ENCODE data around the gene ACSS1.

ACSS1 gene

GRCh38 chr20:25071734-25072133 is 13.8 kb upstream of the ACSS1 start (continued):
- TF ChIP-seq, protein P1, sequence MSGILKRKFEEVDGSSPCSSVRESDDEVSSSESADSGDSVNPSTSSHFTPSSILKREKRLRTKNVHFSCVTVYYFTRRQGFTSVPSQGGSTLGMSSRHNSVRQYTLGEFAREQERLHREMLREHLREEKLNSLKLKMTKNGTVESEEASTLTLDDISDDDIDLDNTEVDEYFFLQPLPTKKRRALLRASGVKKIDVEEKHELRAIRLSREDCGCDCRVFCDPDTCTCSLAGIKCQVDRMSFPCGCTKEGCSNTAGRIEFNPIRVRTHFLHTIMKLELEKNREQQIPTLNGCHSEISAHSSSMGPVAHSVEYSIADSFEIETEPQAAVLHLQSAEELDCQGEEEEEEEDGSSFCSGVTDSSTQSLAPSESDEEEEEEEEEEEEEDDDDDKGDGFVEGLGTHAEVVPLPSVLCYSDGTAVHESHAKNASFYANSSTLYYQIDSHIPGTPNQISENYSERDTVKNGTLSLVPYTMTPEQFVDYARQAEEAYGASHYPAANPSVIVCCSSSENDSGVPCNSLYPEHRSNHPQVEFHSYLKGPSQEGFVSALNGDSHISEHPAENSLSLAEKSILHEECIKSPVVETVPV (CRISPR knock-in tag; IDR thresholded peaks at IDR 0.05) = no peak
- no peak for TF ChIP-seq ZNF70 (CRISPR knock-in tag; IDR thresholded peaks at IDR 0.05)
- TF ChIP-seq ZC3H10 (CRISPR knock-in tag; IDR thresholded peaks at IDR 0.05) = no peak
- TF ChIP-seq ZFP30 (CRISPR knock-in tag; IDR thresholded peaks at IDR 0.05) = no peak
- no peak for TF ChIP-seq TOX (CRISPR knock-in tag; IDR thresholded peaks at IDR 0.05; ENCODE audit: borderline replicate concordance)
- no peak for TF ChIP-seq CSDC2 (CRISPR knock-in tag; IDR thresholded peaks at IDR 0.05)

GRCh38 chr20:25070821-25071473 is 13.0 kb upstream of the ACSS1 start:
- TF ChIP-seq RARB (CRISPR knock-in tag; IDR thresholded peaks at IDR 0.05) (no peak), TCF4 (CRISPR knock-in tag; IDR thresholded peaks at IDR 0.05; ENCODE audit: borderline replicate concordance) (no peak), TOX (CRISPR knock-in tag; IDR thresholded peaks at IDR 0.05; ENCODE audit: borderline replicate concordance) (no peak), OSR1 (CRISPR knock-in tag; IDR thresholded peaks at IDR 0.05) (no peak)
- TF ChIP-seq, protein P2, sequence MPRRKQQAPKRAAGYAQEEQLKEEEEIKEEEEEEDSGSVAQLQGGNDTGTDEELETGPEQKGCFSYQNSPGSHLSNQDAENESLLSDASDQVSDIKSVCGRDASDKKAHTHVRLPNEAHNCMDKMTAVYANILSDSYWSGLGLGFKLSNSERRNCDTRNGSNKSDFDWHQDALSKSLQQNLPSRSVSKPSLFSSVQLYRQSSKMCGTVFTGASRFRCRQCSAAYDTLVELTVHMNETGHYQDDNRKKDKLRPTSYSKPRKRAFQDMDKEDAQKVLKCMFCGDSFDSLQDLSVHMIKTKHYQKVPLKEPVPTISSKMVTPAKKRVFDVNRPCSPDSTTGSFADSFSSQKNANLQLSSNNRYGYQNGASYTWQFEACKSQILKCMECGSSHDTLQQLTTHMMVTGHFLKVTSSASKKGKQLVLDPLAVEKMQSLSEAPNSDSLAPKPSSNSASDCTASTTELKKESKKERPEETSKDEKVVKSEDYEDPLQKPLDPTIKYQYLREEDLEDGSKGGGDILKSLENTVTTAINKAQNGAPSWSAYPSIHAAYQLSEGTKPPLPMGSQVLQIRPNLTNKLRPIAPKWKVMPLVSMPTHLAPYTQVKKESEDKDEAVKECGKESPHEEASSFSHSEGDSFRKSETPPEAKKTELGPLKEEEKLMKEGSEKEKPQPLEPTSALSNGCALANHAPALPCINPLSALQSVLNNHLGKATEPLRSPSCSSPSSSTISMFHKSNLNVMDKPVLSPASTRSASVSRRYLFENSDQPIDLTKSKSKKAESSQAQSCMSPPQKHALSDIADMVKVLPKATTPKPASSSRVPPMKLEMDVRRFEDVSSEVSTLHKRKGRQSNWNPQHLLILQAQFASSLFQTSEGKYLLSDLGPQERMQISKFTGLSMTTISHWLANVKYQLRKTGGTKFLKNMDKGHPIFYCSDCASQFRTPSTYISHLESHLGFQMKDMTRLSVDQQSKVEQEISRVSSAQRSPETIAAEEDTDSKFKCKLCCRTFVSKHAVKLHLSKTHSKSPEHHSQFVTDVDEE (CRISPR knock-in tag; IDR thresholded peaks at IDR 0.05) = no peak
- no peak for ATAC-seq

- TF ChIP-seq CSDC2 (CRISPR knock-in tag; IDR thresholded peaks at IDR 0.05) = no peak
- TF ChIP-seq BACH2 (CRISPR knock-in tag; IDR thresholded peaks at IDR 0.05; ENCODE audit: borderline replicate concordance) = no peak
- no peak for TF ChIP-seq ZNF70 (CRISPR knock-in tag; IDR thresholded peaks at IDR 0.05)
- TF ChIP-seq ZNF565 (CRISPR knock-in tag; conservative IDR thresholded peaks at IDR 0.05; ENCODE audit: low read depth) = no peak
- no peak for TF ChIP-seq PPARA (CRISPR knock-in tag; IDR thresholded peaks at IDR 0.05; ENCODE audit: borderline replicate concordance)
- TF ChIP-seq, protein P3, sequence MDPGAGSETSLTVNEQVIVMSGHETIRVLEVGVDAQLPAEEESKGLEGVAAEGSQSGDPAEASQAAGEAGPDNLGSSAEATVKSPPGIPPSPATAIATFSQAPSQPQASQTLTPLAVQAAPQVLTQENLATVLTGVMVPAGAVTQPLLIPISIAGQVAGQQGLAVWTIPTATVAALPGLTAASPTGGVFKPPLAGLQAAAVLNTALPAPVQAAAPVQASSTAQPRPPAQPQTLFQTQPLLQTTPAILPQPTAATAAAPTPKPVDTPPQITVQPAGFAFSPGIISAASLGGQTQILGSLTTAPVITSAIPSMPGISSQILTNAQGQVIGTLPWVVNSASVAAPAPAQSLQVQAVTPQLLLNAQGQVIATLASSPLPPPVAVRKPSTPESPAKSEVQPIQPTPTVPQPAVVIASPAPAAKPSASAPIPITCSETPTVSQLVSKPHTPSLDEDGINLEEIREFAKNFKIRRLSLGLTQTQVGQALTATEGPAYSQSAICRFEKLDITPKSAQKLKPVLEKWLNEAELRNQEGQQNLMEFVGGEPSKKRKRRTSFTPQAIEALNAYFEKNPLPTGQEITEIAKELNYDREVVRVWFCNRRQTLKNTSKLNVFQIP (CRISPR knock-in tag; IDR thresholded peaks at IDR 0.05; ENCODE audit: borderline replicate concordance, low read depth) = no peak
- TF ChIP-seq OSR1 (CRISPR knock-in tag; IDR thresholded peaks at IDR 0.05) = no peak
- TF ChIP-seq SNAI2 (CRISPR knock-in tag; IDR thresholded peaks at IDR 0.05) = no peak
- TF ChIP-seq TOX (CRISPR knock-in tag; IDR thresholded peaks at IDR 0.05; ENCODE audit: borderline replicate concordance) = no peak
- TF ChIP-seq, protein P4, sequence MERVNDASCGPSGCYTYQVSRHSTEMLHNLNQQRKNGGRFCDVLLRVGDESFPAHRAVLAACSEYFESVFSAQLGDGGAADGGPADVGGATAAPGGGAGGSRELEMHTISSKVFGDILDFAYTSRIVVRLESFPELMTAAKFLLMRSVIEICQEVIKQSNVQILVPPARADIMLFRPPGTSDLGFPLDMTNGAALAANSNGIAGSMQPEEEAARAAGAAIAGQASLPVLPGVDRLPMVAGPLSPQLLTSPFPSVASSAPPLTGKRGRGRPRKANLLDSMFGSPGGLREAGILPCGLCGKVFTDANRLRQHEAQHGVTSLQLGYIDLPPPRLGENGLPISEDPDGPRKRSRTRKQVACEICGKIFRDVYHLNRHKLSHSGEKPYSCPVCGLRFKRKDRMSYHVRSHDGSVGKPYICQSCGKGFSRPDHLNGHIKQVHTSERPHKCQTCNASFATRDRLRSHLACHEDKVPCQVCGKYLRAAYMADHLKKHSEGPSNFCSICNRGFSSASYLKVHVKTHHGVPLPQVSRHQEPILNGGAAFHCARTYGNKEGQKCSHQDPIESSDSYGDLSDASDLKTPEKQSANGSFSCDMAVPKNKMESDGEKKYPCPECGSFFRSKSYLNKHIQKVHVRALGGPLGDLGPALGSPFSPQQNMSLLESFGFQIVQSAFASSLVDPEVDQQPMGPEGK (CRISPR knock-in tag; IDR thresholded peaks at IDR 0.05; ENCODE audit: borderline replicate concordance) = no peak
- TF ChIP-seq ISL1 (CRISPR knock-in tag; IDR thresholded peaks at IDR 0.05) = no peak
- TF ChIP-seq, protein P5, sequence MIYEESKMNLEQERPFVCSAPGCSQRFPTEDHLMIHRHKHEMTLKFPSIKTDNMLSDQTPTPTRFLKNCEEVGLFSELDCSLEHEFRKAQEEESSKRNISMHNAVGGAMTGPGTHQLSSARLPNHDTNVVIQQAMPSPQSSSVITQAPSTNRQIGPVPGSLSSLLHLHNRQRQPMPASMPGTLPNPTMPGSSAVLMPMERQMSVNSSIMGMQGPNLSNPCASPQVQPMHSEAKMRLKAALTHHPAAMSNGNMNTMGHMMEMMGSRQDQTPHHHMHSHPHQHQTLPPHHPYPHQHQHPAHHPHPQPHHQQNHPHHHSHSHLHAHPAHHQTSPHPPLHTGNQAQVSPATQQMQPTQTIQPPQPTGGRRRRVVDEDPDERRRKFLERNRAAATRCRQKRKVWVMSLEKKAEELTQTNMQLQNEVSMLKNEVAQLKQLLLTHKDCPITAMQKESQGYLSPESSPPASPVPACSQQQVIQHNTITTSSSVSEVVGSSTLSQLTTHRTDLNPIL (CRISPR knock-in tag; IDR thresholded peaks at IDR 0.05; ENCODE audit: low read depth) = no peak
- no peak for TF ChIP-seq ZFP30 (CRISPR knock-in tag; IDR thresholded peaks at IDR 0.05)
- no peak for TF ChIP-seq TCF4 (CRISPR knock-in tag; IDR thresholded peaks at IDR 0.05; ENCODE audit: borderline replicate concordance)
- no peak for TF ChIP-seq GLIS3 (CRISPR knock-in tag; IDR thresholded peaks at IDR 0.05)
- no peak for TF ChIP-seq ESRRG (CRISPR knock-in tag; IDR thresholded peaks at IDR 0.05)
- no peak for TF ChIP-seq ARNTL (CRISPR knock-in tag; IDR thresholded peaks at IDR 0.05; ENCODE audit: borderline replicate concordance, low read depth)
- no peak for TF ChIP-seq ZNF8 (CRISPR knock-in tag; IDR thresholded peaks at IDR 0.05)
- no peak for TF ChIP-seq ZFP3 (CRISPR knock-in tag; IDR thresholded peaks at IDR 0.05)
- no peak for ATAC-seq
Measured at GRCh38 chr20:25067102-25067987, 9.4 kb upstream of the ACSS1 start.

Measured in SK-N-SH treated with all-trans-retinoic acid at 6 μM for 48 hours (cell line).